HPDE6-E6E7 (cell line): ENCODE data around the gene RNF181.
"Not testable (repeated sequence)": the region's sequence is repeated elsewhere in the genome, so short reads cannot be mapped to it uniquely, and the experiment has no call there.

Experiments used
- DNase-seq: peaks from one replicate; pipeline ENCODE4 v3.0.0; 2011; ENCODE audit warnings: missing footprints; ENCODE audit errors: extremely low spot score

The RNF181 gene

DNA sequence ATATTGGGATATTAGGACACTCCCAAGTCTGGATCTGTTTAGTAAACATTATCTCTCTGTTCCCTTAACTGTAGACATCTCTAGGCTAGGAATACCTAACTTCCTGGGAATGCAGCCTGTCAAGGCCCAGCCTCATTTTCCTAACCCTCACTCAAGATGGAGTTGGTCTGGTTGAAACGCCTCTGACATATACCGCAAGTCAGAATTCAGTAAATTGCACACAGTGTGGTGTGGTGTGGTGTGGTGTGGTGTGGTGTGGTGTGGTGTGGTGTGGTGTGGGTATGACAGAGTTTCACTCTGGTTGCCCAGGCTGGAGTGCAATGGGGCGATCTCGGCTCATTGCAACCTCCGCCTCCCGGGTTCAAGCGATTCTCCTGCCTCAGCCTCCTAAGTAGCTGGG is 19.2 kb downstream of the RNF181 start:
- not testable (repeated sequence) for DNase-seq

DNA sequence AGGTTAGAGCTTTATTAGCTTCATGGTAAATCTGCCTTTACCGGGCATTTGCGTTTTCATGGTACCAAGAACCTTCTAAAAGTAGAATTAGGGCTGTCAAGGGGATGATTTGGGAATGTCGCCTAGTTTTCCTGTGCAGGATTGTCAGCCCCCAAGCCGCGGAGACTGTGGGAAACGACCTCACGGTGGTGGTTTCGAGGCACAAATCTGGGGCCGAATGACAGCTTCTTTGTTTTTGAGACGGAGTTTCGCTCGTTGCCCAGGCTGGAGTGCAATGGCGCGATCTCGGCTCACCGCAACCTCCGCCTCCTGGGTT is 19.8 kb downstream of the RNF181 start:
- no peak for DNase-seq

DNA sequence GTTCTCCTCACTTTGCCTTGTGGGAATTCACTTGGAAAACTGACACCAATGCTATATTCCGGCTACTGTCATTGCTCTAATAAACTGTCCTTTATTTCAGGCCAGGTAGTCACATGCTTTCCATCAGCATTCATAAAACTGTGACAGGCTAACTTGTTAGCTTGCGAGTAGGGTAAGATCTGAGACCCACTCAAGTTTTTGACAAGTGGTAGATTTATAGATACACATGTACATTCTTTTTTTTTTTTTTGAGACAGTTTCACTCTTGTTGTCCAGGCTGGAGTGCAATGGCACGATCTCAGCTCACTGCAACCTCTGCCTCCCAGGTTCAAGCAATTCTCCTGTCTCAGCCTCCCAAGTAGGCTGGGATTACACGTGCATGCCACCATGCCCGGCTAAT is 22.2 kb downstream of the RNF181 start:
- not testable (repeated sequence) for DNase-seq

DNA sequence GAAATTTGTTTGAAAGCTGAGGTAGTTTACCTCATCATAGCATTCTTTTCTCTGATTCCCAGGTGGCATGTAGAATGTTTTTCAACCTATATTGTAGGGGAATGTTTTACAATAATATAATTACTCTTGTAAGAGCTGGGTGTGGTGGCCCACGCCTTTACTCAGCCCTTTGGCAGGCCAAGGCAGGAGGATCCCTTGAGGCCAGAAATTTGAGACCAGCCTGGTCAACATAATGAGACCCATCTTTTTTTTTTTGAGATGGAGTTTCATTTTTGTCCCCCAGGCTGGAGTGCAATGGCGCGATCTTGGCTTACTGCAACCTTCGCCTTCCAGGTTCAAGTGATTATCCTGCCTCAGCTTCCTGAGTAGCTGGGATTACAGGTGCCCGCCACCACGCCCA is 24.1 kb downstream of the RNF181 start:
- no peak for DNase-seq

DNA sequence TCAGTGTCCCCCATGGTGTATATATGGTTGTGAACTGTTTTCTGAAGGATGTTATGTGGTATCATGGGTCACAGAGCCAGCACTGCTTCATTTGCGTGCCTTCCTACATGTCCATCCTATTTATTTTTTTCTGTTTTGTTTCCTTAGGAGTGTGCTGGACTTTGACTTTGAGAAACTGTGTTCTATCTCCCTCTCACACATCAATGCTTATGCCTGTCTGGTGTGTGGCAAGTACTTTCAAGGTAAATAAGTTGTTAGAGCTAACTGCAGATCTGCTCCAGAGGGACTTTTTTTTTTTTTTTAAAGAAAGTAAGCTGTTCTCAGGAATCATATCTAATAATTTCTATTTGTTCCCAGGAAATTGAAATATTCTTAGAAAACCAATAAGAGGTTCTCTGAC is 25.8 kb downstream of the RNF181 start:
- DNase-seq, result no peak

DNA sequence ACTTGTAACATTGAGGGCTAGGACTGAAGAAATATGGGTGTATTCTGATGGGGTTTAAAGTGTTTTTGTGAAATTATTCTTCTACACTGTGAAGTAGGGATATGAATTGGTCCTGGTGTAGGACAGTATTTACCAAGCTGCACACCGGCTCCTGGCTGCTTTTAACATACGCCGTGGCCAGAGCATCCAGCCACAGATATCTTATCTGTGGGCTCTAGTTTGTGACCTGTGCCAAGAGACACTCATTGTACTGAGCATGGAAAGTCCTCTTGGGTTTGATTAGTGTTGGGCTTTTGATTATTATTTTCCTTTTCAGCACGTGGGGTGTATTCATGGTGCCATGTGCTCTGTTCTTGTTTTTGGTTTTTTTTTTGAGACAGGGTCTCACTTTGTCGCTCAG is 28.4 kb downstream of the RNF181 start:
- no peak for DNase-seq

DNA sequence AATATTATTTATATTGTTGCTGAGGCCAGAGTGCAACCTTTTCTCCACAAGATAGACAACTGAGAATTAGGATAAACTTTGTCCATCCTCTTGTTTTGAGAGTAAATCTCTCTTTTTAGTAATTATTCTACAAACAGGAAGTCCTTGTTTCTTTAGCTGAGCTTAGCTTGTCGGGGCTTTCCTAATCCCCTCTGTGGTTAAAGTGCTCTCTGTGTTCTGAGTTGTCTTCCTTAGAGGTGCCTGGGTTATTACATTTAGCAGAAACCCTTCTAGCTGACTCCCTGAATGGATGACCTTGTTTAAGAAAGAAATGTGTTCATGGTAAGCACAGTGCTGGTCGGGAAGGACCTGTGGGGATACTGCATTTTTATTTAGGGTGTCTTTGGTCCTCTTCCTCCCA is 33.1 kb downstream of the RNF181 start:
- DNase-seq, result no peak

DNA sequence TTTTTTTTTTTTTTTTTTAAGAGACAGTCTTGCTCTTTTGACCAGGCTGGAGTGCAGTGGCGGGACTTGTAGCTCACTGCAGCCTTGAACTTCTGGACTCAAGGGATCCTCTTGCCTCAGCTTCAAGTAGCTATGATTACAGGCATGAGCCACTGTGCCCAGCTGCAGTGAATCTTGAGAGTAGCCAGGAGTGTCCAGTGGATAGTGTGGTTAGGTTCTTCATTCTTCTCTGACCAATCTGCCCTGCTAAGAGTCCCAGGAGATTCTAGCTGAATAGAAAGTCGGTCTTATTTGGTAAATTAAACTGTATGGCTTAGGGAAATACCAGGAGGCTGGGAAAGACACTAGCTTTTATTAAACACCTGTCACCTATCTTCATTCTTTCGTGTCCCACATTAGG is 35.8 kb downstream of the RNF181 start:
- DNase-seq, result no peak

DNA sequence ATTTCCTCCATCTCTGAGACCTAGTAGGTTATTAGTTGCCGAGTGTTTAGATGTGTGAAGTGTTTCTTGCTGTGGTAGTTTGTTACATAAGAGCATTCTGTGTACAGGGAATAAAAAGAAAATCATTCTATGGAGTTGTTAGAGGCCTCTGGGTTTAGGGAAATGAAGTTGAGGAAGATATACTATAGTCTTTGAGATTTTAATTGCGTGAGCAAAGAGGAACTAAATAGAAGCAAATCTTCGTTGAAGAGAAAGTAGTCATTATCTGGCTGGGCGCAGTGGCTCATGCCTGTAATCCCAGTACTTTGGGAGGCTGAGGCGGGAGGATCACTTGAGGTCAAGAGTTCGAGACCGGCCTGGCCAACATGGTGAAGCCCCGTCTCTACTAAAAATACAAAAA is 39.5 kb downstream of the RNF181 start:
- no peak for DNase-seq

DNA sequence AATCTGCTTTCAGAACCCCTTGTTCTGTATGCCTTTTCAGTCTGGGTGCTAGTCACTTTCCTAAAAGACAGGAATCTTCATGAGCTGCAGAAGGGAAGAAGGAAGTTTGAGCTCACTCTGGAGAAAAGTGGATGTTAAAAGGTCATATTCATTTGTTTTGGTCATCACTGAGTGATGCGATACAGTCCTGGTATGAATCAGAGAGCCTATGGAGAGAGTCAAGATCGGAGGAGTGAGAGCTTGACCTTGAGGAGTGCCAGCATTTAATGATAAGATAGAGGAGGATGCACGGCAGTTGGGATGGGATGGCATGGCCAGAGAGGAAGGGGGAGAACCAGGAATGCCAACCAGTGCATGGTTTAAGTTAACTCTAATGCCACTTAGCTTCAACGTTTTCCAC is 40.1 kb downstream of the RNF181 start:
- DNase-seq, result no peak

DNA sequence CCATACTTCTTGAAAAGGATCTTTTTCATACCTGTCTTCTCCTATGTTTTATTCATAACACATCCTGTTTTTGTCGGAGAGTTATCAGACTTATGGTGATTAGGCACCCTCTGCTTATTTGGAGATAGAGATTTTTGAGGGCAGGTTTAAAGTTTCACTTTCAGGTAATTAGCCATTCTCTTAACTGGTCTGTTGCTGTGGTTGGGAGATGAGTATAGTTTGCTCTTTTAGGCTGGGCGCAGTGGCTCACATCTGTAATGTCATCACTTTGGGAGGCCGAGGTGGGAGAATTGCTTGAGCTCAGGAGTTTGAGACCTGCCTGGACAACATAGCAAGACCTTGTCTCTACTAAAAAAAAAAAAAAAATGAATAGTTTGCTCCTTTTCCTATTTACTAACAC is 47.2 kb downstream of the RNF181 start:
- no peak for DNase-seq

DNA sequence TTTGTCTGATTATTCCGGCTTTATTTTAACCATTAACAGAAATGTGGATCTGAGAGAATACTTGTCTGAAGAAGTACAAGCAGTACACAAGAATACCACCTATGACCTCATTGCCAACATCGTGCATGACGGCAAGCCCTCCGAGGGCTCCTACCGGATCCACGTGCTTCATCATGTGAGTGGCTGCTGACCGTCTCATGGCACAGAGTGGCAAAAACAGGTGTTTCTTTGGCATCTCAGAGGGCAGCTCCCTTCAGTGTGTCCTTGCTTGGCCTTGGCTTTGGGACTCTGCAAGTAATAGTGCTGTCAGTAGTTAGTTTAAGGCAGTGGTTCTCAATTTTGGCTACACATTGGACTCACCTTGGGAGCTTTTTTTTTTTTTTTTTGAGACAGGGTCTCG is 49.4 kb downstream of the RNF181 start:
- DNase-seq, result no peak

DNA sequence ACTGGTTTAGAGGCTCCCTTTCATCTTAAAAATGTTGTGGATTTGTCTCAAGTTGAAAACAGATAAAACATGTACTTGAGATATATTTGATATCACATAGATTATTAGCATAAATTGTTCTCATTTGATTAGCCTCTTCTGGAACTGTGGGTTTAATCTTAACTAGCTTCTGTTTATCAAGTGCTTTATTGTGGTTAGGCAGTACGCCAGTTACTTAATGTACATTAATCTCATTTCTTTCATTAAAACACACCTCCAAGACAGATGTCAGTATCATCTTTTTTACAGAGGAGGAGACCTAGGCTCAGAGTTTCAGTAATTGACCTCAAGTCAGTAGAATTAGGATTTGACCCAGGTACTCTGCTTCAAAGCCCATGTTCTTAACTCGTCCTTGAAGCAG is 50.6 kb downstream of the RNF181 start:
- no peak for DNase-seq
